Uterus (tissue), 4 donors: ENCODE measurements around the gene ADAMTS12. TPM values are rescaled to one million over a fixed set of nuclear protein-coding genes. Genes with fewer than 3 reads are reported as not detected.

Experiments used
- DNase-seq, 2 donors: peaks; one replicate each; pipeline ENCODE4 v3.0.0-alpha.2; 2019 to 2020
- H3K27ac ChIP-seq, 2 donors: fragments of 200-600 bp; sonication (generic); 1 replicate in 1 of 2; 2 replicates in 1 of 2; pipeline ENCODE4 v1.5.1; 2016 to 2018
- H3K27me3 ChIP-seq, 2 donors: fragments of 200-600 bp; sonication (generic); one replicate each; pipeline ENCODE4 v1.5.1; 2018 to 2019; ENCODE audit warnings: control low read depth in 1 of 2
- H3K36me3 ChIP-seq, 2 donors: fragments of 200-600 bp; sonication (generic); one replicate each; pipeline ENCODE4 v1.5.1; 2019; ENCODE audit warnings: control low read depth in 1 of 2
- H3K4me1 ChIP-seq, 2 donors: fragments of 200-600 bp; sonication (generic); one replicate each; pipeline ENCODE4 v1.5.1; 2018 to 2019; ENCODE audit warnings: control low read depth in 1 of 2
- H3K4me3 ChIP-seq, 2 donors: fragments of 200-600 bp; sonication (generic); 1 replicate in 1 of 2; 2 replicates in 1 of 2; pipeline ENCODE4 v1.5.1; 2018 to 2019; ENCODE audit warnings: mild to moderate bottlenecking in 1 of 2
- H3K9me3 ChIP-seq, 2 donors: fragments of 200-600 bp; sonication (generic); one replicate each; pipeline ENCODE4 v1.5.1; 2019; ENCODE audit warnings: control low read depth in 1 of 2
- POLR2A ChIP-seq, 2 donors: fragments of 450-650 bp; IDR thresholded peaks; one replicate each; pipeline ENCODE4 v1.6.1; 2016; ENCODE audit warnings: antibody characterized with exemption in 2 of 2, mild to moderate bottlenecking in 1 of 2, moderate library complexity in 1 of 2
- intact Hi-C: fragments of 100-400 bp; cut with DNase I; formaldehyde crosslinking; loops from one replicate; pipeline ENCODE4 v1.15.1; 2023; ENCODE audit warnings: low total_unique reads
- total RNA-seq, 4 donors: library from RNA; depleted of rRNA in 3 of 4; stranded (reverse); fragments of >200 nt in 3 of 4; gene quantifications; one replicate each; pipeline versions ENCODE4 v1.1.0 to v1.2.4, GENCODE V29; 2014 to 2023
- TF ChIP-seq, protein P1 (sequence below), 4 experiments: fragments of 200-600 bp in 2 of 4; fragments of 450-650 bp in 2 of 4; sonication (generic) in 2 of 4; IDR thresholded peaks; one replicate each; pipeline ENCODE4 v1.5.1; 2016 to 2019; ENCODE audit warnings: antibody characterized with exemption in 4 of 4, mild to moderate bottlenecking in 2 of 4, moderate library complexity in 1 of 4
- donor health status: DM: yes; HTN: yes; CAD: no.

ADAMTS12 gene
- total RNA-seq, 4 donors from 2014 or later = 0.51 to 37.5 (median 15.6) TPM

DNA sequence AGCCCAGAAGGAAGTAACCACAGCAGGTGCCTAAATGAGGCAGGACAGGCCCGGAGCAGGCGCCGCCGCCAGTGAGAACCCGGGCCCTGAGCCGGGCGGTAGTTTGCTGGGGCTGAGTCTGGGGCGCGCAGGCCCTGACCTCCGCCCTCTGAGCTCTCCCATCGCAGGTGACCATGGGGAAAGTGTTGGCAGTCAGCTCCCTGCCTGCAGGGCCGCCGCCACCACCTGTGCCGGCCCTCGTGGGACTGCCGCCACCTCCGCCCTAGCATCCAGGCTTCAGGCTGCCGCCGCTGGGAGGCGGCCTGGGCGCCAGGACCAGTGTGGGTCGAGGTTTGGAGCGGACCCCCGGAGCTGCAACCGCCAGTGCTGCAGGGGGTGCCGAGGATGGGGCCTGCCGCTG lies 389.9 kb downstream of the ADAMTS12 start:
- TF ChIP-seq, protein P1, sequence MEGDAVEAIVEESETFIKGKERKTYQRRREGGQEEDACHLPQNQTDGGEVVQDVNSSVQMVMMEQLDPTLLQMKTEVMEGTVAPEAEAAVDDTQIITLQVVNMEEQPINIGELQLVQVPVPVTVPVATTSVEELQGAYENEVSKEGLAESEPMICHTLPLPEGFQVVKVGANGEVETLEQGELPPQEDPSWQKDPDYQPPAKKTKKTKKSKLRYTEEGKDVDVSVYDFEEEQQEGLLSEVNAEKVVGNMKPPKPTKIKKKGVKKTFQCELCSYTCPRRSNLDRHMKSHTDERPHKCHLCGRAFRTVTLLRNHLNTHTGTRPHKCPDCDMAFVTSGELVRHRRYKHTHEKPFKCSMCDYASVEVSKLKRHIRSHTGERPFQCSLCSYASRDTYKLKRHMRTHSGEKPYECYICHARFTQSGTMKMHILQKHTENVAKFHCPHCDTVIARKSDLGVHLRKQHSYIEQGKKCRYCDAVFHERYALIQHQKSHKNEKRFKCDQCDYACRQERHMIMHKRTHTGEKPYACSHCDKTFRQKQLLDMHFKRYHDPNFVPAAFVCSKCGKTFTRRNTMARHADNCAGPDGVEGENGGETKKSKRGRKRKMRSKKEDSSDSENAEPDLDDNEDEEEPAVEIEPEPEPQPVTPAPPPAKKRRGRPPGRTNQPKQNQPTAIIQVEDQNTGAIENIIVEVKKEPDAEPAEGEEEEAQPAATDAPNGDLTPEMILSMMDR (IDR thresholded peaks at IDR 0.05) = no peak
- no peak for TF ChIP-seq POLR2A (IDR thresholded peaks at IDR 0.05)

DNA sequence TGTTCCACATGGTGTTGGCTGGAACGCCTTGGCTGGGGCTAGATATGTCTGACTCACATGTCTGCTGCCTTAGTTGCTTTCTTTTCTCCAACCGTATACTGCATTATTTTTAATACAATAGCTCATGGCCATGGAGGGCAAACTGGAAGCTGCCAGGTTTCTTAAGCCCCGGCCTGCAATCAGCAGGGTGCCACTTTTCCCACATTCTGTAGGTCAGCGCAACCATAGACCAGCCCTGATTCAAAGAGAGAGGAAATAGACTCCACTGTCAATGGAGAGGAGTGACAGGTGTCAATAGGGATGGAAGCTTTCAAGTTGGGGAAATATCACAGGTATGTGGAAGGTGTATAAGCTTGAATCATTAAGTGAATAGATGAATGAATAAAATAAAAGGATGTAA lies 390.5 kb downstream of the ADAMTS12 start:
- DNase-seq = no peak
- no peak for TF ChIP-seq POLR2A (IDR thresholded peaks at IDR 0.05)
- TF ChIP-seq, protein P1 (IDR thresholded peaks at IDR 0.05) = no peak
- no peak overlapping the region for H3K4me3 ChIP-seq
- H3K36me3 ChIP-seq = no peaks in the 10 kb centered on the region
- H3K27me3 ChIP-seq = no peaks in the 10 kb centered on the region
- H3K27ac ChIP-seq = no peak overlapping the region
- no peaks in the 10 kb centered on the region for H3K4me1 ChIP-seq
- intact Hi-C loops = no loop called here
- no peaks in the 10 kb centered on the region for H3K9me3 ChIP-seq

More for the DNA sequence above, 389.9 kb downstream of the ADAMTS12 start:
- intact Hi-C loops = no loop called here
- no peaks in the 10 kb centered on the region for H3K9me3 ChIP-seq
- no peak for DNase-seq
- no peaks in the 10 kb centered on the region for H3K4me1 ChIP-seq
- H3K27ac ChIP-seq = no peak overlapping the region
- no peaks in the 10 kb centered on the region for H3K27me3 ChIP-seq
- H3K36me3 ChIP-seq = no peaks in the 10 kb centered on the region
- no peak overlapping the region for H3K4me3 ChIP-seq

GRCh38 chr5:33494466-33494865 lies 397.3 kb downstream of the ADAMTS12 start:
- H3K4me3 ChIP-seq = no peak overlapping the region
- TF ChIP-seq, protein P1 (IDR thresholded peaks at IDR 0.05) = no peak
- TF ChIP-seq POLR2A (IDR thresholded peaks at IDR 0.05) = no peak
- no peaks in the 10 kb centered on the region for H3K4me1 ChIP-seq
- no peak for DNase-seq
- H3K9me3 ChIP-seq = no peaks in the 10 kb centered on the region
- no peaks in the 10 kb centered on the region for H3K36me3 ChIP-seq
- no peaks in the 10 kb centered on the region for H3K27me3 ChIP-seq
- H3K27ac ChIP-seq = no peak overlapping the region
- intact Hi-C loops = no loop called here

DNA sequence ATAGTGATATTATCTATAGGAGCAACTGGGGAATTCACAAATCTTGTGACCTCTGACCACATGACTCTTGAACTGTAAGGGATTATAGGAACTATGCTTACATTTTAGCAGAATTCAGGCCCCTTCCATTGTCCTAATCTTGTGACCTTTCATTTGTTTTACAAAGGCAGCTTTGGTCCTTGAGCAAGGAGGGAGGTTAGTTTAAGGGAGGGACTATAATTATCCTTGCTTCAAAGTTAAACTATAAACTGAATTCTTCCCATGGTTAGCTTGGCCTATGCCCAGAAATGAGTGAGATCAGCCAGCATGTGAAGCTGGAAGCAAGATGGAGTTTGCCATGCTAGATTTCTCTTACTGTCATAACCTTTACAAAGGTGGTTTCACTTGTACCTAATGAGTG lies 399.8 kb downstream of the ADAMTS12 start:
- Histone ChIP-seq H3K27ac (no peak overlapping the region), H3K27me3 (no peaks in the 10 kb centered on the region), H3K4me1 (no peaks in the 10 kb centered on the region), H3K36me3 (no peaks in the 10 kb centered on the region), H3K4me3 (no peak overlapping the region), H3K9me3 (no peaks in the 10 kb centered on the region)
- intact Hi-C loops = no loop called here
- TF ChIP-seq, protein P1 (IDR thresholded peaks at IDR 0.05) = no peak
- no peak for TF ChIP-seq POLR2A (IDR thresholded peaks at IDR 0.05)
- DNase-seq = no peak

DNA sequence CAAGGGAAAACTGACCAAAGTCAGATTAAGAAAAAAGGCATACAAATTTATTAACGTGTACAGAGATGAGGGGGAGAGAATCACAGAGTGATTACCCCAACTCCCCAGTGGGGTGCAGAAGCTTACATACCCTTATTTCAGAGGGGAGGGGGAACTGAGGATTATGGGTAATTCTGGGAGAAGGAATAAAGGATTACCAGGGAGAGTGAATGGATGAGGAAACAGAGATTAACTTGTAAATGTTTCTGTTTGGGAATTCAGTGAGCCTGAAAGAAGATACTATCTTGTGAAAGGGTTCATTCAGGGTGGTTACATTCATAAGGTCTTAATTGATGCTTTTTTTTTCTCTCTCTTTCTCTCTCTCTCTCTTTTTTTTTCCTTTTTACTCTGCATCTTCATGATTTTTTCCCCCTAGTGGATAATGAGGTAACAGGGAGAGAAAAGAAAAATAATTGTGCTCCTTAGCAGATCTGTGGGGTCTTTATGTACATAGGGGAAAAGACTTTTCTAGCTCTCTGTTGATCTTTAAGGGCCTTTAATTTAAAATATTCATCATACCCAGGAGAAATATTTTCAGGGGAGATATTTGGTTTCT lies 401.6 kb downstream of the ADAMTS12 start:
- Histone ChIP-seq H3K36me3 (no peaks in the 10 kb centered on the region), H3K27ac (no peak overlapping the region), H3K9me3 (no peaks in the 10 kb centered on the region), H3K4me3 (no peak overlapping the region), H3K4me1 (no peaks in the 10 kb centered on the region), H3K27me3 (no peaks in the 10 kb centered on the region)
- DNase-seq = no peak
- intact Hi-C loops = no loop called here
- no peak for TF ChIP-seq POLR2A (IDR thresholded peaks at IDR 0.05)
- TF ChIP-seq, protein P1 (IDR thresholded peaks at IDR 0.05) = no peak
